Measurements from ENCODE around the gene DECR2. TPM values are rescaled to one million over a fixed set of nuclear protein-coding genes. Genes with fewer than 3 reads are reported as not detected.
A peak's percentile ranks its signal among the peaks of the same experiment; 100 is the strongest.
"Not testable (repeated sequence)": the region's sequence is repeated elsewhere in the genome, so short reads cannot be mapped to it uniquely, and the experiment has no call there.

Gene DECR2
- total RNA-seq, 2 donors from 2014 or later, result 31.8 to 43.5 TPM

GRCh38 chr16:360698-361336, 40.9 kb upstream of the DECR2 start:
- Histone ChIP-seq H3K27me3 (ENCODE audit: control insufficient read depth, insufficient read depth, low read length, poor library complexity, severe bottlenecking) (no peaks in the 10 kb centered on the region), H3K4me1 (ENCODE audit: control insufficient read depth, insufficient read depth, low read length) (no peaks in the 10 kb centered on the region), H3K36me3 (ENCODE audit: control insufficient read depth, insufficient read depth, low read length) (no peaks in the 10 kb centered on the region), H3K4me3 (ENCODE audit: low read length) (no peak overlapping the region), H3K27ac (ENCODE audit: low read depth, low read length) (no peak overlapping the region), H3K9ac (ENCODE audit: extremely low read depth, low read length, poor library complexity, severe bottlenecking) (no peak overlapping the region), H3K9me3 (ENCODE audit: control insufficient read depth, low read length) (no peaks in the 10 kb centered on the region)
- Mint-ChIP-seq H3K36me3 (ENCODE audit: low read depth) (no peaks in the 10 kb centered on the region), H3K27ac (no peak overlapping the region), H3K9me3 (no peaks in the 10 kb centered on the region), H3K4me1 (no peaks in the 10 kb centered on the region), H3K4me3 (no peak overlapping the region), H3K27me3 (ENCODE audit: insufficient read depth) (no peaks in the 10 kb centered on the region)
- no peak for DNase-seq
- TF ChIP-seq CTCF (conservative IDR thresholded peaks at IDR 0.05), result no peak
- 93 to 97% methylated on average over 34 to 47 of the region's 47 CpGs for WGBS, 2 experiments (ENCODE audit: insufficient coverage in 1 of 2, insufficient read length in 1 of 2)

GRCh38 chr16:361341-361871, 40.3 kb upstream of the DECR2 start:
- no peaks in the 10 kb centered on the region for H3K27me3 ChIP-seq (ENCODE audit: control insufficient read depth, insufficient read depth, low read length, poor library complexity, severe bottlenecking)
- 89 to 91% methylated on average over 16 to 30 of the region's 30 CpGs for WGBS, 2 experiments (ENCODE audit: insufficient coverage in 1 of 2, insufficient read length in 1 of 2)
- no peaks in the 10 kb centered on the region for H3K4me1 ChIP-seq (ENCODE audit: control insufficient read depth, insufficient read depth, low read length)
- no peaks in the 10 kb centered on the region for H3K9me3 ChIP-seq (ENCODE audit: control insufficient read depth, low read length)
- H3K9ac ChIP-seq (ENCODE audit: extremely low read depth, low read length, poor library complexity, severe bottlenecking), result no peak overlapping the region
- no peaks in the 10 kb centered on the region for H3K4me1 Mint-ChIP-seq
- no peak for TF ChIP-seq CTCF (conservative IDR thresholded peaks at IDR 0.05)
- H3K27ac ChIP-seq (ENCODE audit: low read depth, low read length), result no peak overlapping the region
- H3K4me3 Mint-ChIP-seq, result no peak overlapping the region
- H3K27me3 Mint-ChIP-seq (ENCODE audit: insufficient read depth), result no peaks in the 10 kb centered on the region
- peaks cover 5% of the 10 kb centered on the region for H3K36me3 ChIP-seq (ENCODE audit: control insufficient read depth, insufficient read depth, low read length)
- H3K4me3 ChIP-seq (ENCODE audit: low read length), result no peak overlapping the region
- peaks cover 1% of the 10 kb centered on the region for H3K36me3 Mint-ChIP-seq (ENCODE audit: low read depth)
- peak; percentile 60 for DNase-seq
- H3K9me3 Mint-ChIP-seq, result no peaks in the 10 kb centered on the region
- H3K27ac Mint-ChIP-seq, result no peak overlapping the region

- Histone ChIP-seq H3K36me3 (ENCODE audit: control insufficient read depth, insufficient read depth, low read length) (peaks cover 11% of the 10 kb centered on the region), H3K4me3 (ENCODE audit: low read length) (no peak overlapping the region), H3K27ac (ENCODE audit: low read depth, low read length) (no peak overlapping the region), H3K9ac (ENCODE audit: extremely low read depth, low read length, poor library complexity, severe bottlenecking) (no peak overlapping the region), H3K4me1 (ENCODE audit: control insufficient read depth, insufficient read depth, low read length) (no peaks in the 10 kb centered on the region), H3K9me3 (ENCODE audit: control insufficient read depth, low read length) (no peaks in the 10 kb centered on the region), H3K27me3 (ENCODE audit: control insufficient read depth, insufficient read depth, low read length, poor library complexity, severe bottlenecking) (no peaks in the 10 kb centered on the region)
- peak; percentile 86 for TF ChIP-seq CTCF (conservative IDR thresholded peaks at IDR 0.05)
- DNase-seq, result peak; percentile 93
- H3K4me3 Mint-ChIP-seq, result no peak overlapping the region
- H3K36me3 Mint-ChIP-seq (ENCODE audit: low read depth), result peaks cover 6% of the 10 kb centered on the region
- H3K9me3 Mint-ChIP-seq, result no peaks in the 10 kb centered on the region
- H3K4me1 Mint-ChIP-seq, result no peaks in the 10 kb centered on the region
- H3K27ac Mint-ChIP-seq, result peak overlapping the region; percentile 48
- 58 to 63% methylated on average over 29 to 30 of the region's 30 CpGs for WGBS, 2 experiments (ENCODE audit: insufficient coverage in 1 of 2, insufficient read length in 1 of 2)
- no peaks in the 10 kb centered on the region for H3K27me3 Mint-ChIP-seq (ENCODE audit: insufficient read depth)
Measured at GRCh38 chr16:361872-362701, 39.6 kb upstream of the DECR2 start.

GRCh38 chr16:362702-362999, 39.0 kb upstream of the DECR2 start:
- peaks cover 17% of the 10 kb centered on the region for H3K36me3 ChIP-seq (ENCODE audit: control insufficient read depth, insufficient read depth, low read length)
- H3K9me3 ChIP-seq (ENCODE audit: control insufficient read depth, low read length); H3K27ac Mint-ChIP-seq; H3K27me3 ChIP-seq (ENCODE audit: control insufficient read depth, insufficient read depth, low read length, poor library complexity, severe bottlenecking); H3K27ac ChIP-seq (ENCODE audit: low read depth, low read length); H3K9ac ChIP-seq (ENCODE audit: extremely low read depth, low read length, poor library complexity, severe bottlenecking); H3K4me1 Mint-ChIP-seq; H3K4me3 ChIP-seq (ENCODE audit: low read length); H3K9me3 Mint-ChIP-seq; DNase-seq; H3K4me1 ChIP-seq (ENCODE audit: control insufficient read depth, insufficient read depth, low read length); H3K4me3 Mint-ChIP-seq; H3K27me3 Mint-ChIP-seq (ENCODE audit: insufficient read depth): not testable (repeated sequence)
- H3K36me3 Mint-ChIP-seq (ENCODE audit: low read depth), result peaks cover 10% of the 10 kb centered on the region
- WGBS, 2 experiments (ENCODE audit: insufficient coverage in 1 of 2, insufficient read length in 1 of 2), result 71 to 73% methylated on average over 5 to 11 of the region's 24 CpGs

All from endodermal cell (in vitro differentiated cells).